HG02610 (cell line): ENCODE measurements around the gene PIR.

Experiments used
- ATAC-seq: cut with Tn5 transposase; IDR thresholded peaks from one replicate; pipeline ENCODE4 v1.9.1; 2021; ENCODE audit warnings: mild to moderate bottlenecking, moderate library complexity; ENCODE audit not compliant: unreplicated experiment

The PIR gene

DNA sequence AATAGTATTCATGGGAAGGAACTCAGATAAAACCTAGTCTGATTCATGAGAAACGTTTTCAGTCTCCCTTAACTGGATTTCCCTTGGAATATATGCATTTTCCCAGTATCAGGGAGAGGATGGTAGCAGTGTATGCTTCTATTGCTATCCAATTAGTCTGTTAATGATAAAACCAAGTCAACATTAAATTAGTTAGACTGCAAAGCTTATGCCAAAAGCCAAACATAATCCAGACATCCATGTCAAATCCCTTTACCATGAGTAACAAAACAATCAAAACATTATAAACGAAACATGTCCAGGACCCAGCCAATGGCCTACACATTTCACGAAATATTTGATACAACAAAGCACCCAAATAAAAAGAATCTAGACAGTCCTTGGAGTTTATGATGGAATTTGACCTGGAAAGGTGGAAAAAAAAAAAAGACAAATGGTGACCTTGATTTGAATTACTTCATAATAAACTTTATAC lies 74.4 kb downstream of the PIR start:
- ATAC-seq: no peak

DNA sequence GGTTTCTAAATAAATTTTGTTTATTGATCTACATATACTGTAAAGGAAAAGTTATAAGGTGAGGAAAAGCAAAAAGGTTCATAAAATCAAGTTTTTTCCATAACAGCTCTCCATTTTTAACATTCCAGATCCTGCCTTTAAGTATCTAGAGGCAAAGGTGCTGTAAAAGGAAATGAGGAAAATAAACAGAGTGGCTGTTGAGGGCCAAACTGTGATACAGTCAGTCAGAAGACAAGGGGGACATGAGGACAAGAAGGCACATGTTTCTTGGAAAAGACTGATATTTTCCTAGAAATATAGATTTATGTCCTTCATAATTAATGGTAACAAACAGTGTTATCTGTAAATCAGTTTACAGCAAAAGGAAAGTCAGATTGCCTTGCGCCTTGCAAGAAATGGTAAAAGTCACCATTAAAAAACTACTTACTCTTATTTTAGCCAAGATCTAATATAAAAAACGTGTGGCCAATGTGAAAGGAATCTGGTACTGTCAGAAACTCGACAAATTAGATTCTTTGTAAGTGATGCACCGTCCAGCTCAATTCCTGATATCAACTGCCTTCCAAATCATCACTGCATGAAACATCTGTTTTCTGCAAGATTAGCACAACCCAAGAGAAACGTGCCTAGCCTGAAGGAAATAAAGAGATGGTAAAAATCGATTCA lies 75.0 kb downstream of the PIR start:
- no peak for ATAC-seq

DNA sequence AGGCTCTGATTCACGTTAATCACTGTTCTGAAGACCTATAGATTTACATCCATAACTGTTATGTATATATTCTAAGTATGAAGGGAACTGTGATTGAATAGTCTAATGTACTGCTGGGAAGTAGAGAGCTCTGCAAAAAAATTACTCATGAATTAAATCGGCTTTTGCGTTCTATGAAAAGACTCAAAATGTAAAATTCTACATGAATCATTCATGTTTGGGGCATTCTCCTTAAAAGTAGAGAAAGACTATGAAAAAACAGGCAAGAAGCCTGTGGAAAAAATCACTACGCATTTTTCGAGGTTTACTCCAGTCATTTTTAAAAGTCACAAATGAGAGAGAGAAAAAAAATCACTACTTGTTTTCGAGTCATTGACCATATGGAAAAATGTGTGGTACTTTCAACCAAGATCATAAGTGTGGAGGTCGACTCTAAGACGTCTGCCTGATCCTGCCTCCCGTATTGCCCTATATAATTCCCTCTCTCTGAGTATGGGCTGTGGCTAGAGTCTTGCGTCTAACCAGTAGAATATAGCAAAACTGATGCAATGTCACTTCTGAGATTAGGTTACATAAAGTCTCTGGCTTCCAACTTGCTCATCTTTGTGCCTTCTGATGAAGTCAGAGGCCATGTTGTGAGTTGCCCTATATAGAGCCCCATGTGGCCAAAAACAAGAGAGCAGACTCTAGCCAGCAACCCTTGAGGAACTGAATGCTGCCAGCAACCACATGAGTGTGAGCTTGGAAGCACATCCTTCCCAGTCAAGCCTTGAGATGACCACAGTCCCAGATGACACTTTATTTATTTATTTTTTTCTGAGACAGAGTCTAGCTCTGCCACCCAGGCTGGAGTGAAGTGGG lies 76.8 kb downstream of the PIR start:
- no peak for ATAC-seq

DNA sequence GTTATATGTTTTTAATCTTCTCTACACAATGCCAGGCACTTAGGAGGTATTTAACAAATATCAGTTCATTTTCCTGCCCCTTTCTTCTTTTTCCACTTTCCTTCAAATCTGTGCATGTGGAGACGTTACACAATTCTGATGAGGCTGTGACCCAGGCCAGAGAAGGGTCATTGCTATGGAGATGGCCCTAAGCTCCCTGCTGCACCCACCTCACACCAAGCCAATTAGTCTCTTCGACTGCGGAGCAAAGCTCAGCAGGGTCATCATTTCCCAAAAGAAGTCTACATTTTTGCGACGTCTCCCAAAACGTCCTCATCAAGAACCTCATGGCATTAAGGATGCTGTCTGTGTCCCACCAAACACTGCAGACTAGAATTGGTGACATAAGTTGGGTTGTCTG lies 80.0 kb downstream of the PIR start:
- ATAC-seq: no peak

DNA sequence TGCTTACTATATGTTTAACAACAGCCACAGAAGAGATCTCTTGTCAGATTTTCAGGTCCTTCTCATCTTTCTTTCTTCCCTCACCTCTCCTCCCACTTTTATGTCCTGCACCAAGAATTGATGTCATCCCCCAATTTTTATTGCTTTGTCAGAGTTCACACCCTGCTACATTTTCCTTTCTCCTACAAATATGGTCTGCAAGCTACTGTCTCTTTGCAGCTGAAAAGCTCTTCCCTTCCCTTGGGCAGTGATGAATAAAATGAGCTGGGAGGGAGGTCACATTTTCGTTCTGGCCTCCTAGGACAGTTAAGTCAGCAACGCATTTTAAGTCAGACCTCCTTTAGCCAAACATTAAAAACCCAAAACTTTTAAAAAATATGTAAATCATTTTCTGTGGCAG lies 82.2 kb downstream of the PIR start:
- no peak for ATAC-seq

DNA sequence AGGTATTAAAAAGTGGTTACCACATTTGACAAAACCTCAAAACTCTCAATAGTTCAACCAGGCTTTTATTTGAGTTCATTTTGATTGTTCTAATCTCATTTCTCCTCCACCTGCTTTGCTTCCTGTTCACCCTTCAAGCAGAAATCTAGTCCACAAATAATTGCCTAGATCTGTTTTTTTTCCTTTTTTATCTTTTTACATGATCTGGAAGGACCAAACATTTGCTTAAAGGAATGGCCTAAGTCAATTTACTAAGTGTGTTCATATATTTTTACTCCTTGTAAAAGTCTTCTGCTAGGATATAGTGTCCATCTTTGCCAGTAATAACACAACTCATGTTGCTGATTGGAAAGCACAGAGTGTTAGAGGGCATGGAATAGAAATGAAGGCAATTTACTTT lies 82.7 kb downstream of the PIR start:
- no peak for ATAC-seq

DNA sequence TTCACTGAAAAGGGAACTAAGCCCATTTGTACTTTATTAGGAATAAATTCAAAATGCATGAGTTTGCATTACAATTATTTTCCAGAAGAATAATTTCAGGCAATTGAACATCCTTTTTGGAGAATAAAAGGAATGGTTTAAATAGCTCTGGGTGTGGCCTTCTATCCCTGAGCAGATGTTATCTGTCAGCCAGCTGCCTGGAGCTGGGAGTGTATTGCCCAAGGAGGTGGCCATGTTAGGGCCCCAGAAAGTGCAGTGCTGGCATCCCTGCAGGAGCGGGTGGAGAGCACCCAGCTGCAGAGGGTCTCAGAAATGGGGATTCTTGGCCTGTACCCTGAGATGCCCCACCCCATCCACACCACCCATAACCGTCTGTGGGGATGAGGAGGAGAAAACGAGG lies 87.3 kb downstream of the PIR start:
- ATAC-seq: no peak

DNA sequence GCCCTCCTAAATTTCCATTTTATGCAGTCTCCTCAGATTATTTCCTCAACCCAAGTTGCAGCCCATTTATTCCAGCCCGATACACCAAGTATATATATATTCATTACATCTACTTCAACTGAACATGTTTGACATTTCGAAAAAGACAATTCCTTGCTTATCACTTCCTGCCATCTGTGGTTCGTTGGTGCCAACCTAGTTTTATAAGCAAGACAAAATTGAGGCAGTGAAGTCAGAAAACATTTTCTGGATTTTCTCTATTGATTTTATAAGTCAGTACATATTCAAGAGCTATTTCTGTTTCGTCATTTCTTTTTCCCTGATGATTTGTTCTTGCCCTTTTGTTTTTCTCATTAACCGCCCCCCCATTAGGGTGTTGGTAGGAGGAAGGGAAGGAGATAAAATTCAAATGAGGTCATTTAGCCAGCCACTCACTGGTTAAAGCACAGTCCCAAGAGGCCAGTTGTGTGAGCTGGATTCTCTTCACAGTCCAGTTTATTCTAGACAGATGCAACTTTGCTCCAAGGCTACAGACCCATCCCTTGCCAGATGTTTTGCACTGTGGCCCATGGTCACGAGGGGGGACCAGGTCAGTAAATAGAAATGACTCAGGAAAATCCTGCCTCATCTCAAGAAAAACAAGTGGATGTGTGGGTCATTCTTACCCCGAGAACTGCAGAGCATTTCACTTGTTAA lies 88.6 kb downstream of the PIR start:
- ATAC-seq: no peak

DNA sequence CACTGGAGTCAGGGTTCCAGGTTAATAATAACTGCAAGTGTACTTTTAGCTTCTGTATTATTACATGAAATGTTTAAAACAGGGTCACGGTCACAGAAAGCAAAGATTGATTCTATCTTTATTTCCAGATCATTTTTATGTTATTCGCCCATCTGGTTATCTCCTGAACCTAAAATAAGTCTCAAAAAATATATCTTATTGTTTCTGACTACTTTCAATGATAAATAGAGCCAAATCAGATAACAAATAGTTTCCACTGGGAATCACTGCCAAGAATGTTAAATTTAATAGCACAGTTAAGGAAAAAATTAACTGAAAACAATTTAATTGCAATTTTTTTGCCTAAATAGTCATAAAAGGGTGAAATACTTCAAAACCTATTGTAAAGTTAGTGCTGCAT lies 91.8 kb downstream of the PIR start:
- no peak for ATAC-seq

DNA sequence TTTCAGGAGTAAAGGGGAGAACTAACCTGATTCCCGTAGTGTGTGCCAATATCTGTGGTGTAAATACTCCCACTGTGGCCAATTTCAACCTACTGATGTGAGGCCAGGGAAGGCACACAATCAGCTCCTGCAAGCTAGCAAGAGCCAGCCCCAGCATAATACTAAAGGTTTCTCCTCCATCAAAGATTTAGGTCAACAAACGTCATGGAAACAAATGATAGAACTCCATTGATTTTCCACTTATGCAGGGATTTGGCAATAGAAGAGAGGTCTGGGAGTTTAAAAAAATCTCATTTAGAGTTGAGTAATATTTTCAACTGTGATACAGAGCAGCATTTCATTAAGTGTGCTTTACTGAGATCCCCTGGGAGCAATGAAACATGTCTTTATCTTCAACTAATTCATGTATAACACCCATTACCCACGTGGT lies 93.2 kb downstream of the PIR start:
- no peak for ATAC-seq

DNA sequence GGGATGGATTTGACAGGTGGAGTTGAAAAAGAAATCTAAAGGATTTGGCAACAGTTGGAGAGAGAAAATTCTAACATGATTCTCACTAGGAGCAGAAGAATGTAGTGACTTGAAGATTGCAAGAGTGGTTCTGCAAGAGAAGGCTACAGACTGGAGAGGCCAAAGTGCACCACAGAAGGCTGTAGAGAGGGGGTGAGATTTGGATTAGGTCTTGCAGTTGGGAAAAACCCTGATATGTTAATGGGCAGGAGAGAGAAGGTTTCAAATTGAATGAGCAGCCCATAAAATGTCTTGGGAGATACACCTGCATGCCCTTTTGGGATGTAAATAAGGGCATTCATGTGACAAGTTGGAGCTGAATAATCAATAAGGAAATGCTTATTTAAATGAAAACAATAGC lies 94.3 kb downstream of the PIR start:
- no peak for ATAC-seq

DNA sequence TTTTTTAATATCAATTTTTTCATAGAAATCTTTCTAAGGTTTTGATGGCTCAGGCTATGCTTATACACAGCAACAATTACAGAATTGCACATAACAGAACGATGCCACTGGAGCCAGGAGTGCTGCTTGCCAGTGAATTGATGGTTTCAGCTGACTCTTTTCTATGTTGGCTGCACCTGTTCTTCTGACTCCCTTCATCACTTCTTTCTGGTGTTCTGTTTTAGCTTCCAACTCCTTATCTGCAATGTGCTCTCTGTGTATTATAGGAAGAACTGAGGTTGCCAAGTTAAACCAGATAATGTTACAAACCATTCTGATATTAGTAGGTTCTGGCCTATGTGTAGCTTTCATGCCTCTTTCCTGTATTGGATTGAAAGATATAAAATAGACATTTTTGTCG lies 97.3 kb downstream of the PIR start:
- no peak for ATAC-seq

DNA sequence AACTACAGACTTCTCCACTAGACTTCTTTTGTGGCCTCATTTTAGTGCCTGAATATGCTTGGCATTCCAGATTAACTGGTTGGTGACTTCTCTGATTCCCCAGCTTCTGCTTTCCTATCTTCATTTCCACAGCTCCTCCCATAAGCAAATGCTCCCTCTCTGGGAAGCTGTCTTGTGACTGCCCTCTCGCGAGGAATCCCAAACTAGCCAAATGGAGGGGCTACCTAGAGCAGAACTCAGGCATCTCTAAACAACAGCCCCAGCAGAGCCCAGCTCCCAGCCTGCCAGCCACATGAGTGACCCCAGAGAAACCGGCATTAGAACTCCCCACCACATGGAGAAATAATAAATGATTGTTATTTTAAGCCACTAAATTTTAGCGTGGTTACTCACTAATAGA lies 101.3 kb downstream of the PIR start:
- ATAC-seq: no peak

DNA sequence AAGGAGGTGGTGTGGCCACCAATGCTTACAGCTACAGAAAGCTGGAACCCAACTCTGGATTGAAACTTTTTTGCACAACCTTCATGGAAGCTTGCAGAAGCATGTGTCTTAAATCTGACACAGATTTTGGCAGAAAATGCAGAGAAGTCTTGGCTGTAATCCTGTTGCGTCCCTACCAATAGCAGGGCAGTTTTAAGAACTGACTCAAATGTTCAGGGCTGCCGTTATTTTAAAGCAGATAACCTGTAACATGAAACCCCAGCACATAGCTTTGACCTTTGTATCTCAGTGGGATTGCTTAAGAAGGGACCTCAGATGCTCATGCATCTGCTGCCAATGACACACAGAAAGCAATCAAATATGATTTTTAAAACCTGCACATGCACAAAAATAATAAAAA lies 108.8 kb downstream of the PIR start, which contains the start of gene VEGFD:
Gene VEGFD, minus strand, starts transcription at position 110 of the 400 bp plus-strand sequence. CDS start 467 bp downstream, outside the sequence.
- ATAC-seq: no peak

DNA sequence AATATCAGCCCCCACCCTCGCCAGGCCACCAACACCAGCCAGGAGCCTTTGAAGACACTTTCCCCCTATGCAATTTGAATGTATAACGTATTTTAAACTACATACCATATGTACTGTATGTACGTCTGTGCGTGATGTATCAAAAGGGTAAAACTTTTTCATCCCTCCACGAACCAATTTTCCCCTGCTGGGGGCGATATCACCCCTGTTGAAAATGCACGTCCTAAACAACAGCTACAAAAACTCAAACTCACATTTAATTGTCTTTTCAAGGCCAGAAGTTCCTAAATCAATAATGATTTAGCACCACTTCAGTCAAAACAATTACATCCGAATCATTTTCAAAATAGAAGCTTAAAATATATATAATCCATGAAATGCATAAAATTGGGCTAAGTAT lies 110.3 kb downstream of the PIR start:
- no peak for ATAC-seq

DNA sequence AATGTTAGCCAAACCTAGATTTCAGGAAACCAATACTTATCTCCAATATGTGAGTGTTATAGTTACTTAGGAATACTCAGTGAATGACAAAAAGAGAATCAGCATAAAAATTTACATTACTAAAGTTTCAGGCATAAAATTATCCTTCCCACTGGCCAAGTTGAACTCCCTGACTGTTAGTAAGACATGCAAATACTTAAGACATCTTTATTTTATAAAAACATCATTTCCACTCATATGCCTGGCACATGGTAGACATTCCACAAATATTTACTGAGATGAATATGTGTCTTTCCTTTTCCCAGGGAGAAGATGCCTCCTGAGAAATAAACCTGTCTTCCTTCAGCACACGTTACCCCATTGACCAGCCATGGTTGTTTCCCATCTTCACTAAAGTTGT lies 116.2 kb downstream of the PIR start:
- no peak for ATAC-seq

DNA sequence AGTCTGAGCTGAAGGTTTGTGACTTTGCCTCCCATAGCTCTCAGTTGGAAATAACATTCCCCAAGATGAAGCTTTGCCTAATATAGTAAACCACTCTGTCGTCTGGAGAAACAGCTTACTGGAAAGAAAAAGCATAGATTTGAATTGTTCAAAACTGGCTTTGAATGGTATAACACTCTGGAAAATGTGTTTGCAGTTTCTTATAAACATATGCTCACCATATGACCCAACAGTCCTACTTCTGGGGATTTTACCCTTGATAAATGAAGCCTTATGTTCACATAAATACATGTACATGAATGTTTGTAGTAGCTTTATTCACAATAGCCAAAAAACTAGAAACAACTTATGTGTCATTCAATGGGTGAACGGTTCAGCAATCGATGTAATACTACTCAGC lies 119.2 kb downstream of the PIR start:
- ATAC-seq: no peak

DNA sequence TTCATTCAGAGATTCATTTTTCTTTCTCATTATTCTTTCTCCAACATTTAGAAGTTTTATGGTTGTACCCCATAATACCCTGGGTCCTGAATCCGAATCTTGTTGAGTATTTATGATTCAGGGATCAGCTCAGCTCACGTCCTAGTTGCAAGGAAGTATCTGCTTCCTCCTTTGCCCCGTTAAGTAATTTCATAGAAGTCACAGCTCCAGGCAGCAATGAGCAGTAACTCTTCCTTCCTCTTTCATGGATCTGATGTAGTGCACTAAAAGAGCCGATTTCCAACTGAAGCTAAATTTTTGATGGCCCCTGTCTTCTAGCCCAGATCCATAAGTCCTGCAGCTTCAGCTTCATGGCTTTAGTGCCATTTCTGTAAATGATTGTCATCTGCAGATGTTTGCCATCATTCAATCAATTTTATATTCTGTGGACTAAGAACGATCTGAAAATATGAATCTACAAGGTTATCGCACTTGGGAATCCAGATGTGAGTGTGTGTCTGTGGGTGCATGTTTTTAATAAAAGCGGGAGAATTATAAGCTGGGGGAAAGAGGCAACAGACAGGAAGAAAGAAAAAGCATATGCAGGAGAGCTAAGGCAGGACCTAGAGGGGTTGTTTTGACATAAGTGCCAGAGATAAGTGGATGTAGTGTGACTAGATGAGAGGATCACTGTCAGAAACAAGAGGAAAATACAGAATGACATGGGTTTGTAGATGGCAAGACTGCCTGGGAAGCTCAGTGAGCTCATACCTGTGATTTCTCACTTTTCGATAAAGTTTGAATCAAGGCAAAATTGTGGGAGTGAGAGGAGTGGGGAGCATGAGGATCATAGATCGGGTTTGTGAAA lies 126.4 kb downstream of the PIR start:
- no peak for ATAC-seq

DNA sequence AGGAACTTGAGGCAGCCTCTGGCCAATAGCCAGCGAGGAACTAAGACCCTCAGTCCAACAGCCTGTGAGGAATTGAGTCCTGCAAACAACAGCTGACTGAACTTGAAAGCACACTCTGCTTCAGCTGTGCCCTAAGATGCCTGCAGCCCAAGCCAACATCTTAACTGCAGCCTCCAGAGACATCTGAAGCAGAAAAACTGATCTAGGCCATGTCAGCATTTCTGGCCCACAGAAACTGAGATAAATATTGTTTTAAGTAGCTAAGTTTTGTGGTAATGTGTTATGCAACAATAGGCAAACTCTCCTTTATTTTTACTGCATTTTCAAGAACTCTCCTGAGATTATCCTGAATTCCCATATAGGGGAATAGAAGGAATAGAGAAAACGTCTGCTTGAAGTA lies 133.4 kb downstream of the PIR start:
- no peak for ATAC-seq

DNA sequence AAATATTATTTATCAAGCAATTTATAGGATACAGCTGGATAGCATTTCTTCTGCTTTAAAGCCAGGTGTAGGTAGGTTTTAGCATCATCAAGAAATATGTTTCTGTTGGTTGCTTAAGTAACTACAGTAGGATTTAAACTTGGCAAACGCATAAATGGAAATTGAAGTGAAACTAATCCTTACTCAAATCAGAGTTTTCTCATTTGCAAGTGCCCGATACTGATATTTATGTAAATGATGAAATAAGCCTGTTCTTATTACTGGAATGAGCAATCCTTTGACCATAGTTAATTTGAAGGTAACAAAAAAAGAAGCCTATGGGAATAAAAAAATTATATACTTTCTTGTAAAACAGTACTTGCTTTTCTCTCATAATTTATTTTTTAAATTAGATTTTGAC lies 134.6 kb downstream of the PIR start:
- ATAC-seq: no peak

DNA sequence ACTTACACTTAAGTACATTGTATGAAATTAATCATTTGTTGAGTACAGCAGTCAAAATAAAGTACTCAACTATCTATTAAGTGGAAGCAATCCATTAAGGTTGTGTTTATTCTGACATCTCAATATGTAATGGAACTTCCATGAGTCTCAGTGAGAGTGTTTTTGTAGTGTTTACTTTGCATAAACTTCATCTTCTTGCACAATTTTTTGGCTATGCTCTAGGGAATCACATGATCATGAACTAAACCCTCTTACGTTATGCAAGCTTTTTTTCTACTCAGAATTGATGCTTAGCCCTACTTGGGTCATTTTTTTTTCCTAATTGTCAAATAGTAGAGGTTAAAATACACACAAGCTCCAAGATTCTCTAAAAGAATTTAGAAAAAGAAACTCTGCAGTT lies 136.7 kb downstream of the PIR start:
- no peak for ATAC-seq
